WTC11 (cell line): ENCODE measurements around the gene CCDC17. TPM values are rescaled to one million over a fixed set of nuclear protein-coding genes. Genes with fewer than 3 reads are reported as not detected.

Experiments
- ATAC-seq: fragments of 200-7000 bp; cut with Tn5 transposase; 2 replicates; pipeline ENCODE4 v1.10.0; 2021; ENCODE audit warnings: mild to moderate bottlenecking, moderate library complexity
- CTCF ChIA-PET: fragments of 300-600 bp; sonication (Branson Sonifier 250); formaldehyde crosslinking; loops from one replicate; lab custom pipeline; 2021; ENCODE audit warnings: antibody characterized with exemption; lab: Charles Lee
- POLR2A ChIA-PET: fragments of 350-600 bp; sonication (Branson Sonifier 250); formaldehyde crosslinking; loops from one replicate; lab custom pipeline; 2021; ENCODE audit warnings: antibody characterized with exemption; lab: Charles Lee
- DNase-seq: peaks from one replicate; pipeline ENCODE4 v3.0.0; 2021; ENCODE audit warnings: low spot score
- H3K27ac Mint-ChIP-seq: 2 replicates; pipeline ENCODE4 v1.8.0; 2021; ENCODE audit warnings: mixed read lengths
- H3K27me3 Mint-ChIP-seq: 2 replicates; pipeline ENCODE4 v1.8.0; 2021; ENCODE audit warnings: low read depth, mild to moderate bottlenecking, moderate library complexity, mixed read lengths
- H3K36me3 Mint-ChIP-seq: 2 replicates; pipeline ENCODE4 v1.8.0; 2021; ENCODE audit warnings: mixed read lengths
- H3K4me1 Mint-ChIP-seq: 2 replicates; pipeline ENCODE4 v1.8.0; 2022; ENCODE audit warnings: mixed read lengths
- H3K4me3 Mint-ChIP-seq: 2 replicates; pipeline ENCODE4 v1.8.0; 2021; ENCODE audit warnings: mild to moderate bottlenecking, moderate library complexity, mixed read lengths
- H3K9me3 Mint-ChIP-seq: 2 replicates; pipeline ENCODE4 v1.8.0; 2021; ENCODE audit warnings: mixed read lengths
- E2F1 ChIP-seq: sonication (generic); formaldehyde crosslinking; IDR thresholded peaks from 2 replicates; pipeline ENCODE4 v1.8.0; 2022; ENCODE audit warnings: mild to moderate bottlenecking, missing genetic modification reagents
- E2F5 ChIP-seq: sonication (generic); formaldehyde crosslinking; IDR thresholded peaks from 2 replicates; pipeline ENCODE4 v1.8.1; 2022; ENCODE audit warnings: mild to moderate bottlenecking, moderate library complexity, missing genetic modification reagents
- FOXJ3 ChIP-seq: sonication (generic); formaldehyde crosslinking; IDR thresholded peaks from 2 replicates; pipeline ENCODE4 v1.9.0; 2021; ENCODE audit warnings: missing genetic modification reagents, mild to moderate bottlenecking, borderline replicate concordance
- FOXK1 ChIP-seq: sonication (generic); formaldehyde crosslinking; IDR thresholded peaks from 2 replicates; pipeline ENCODE4 v1.8.0; 2022; ENCODE audit warnings: mild to moderate bottlenecking, moderate library complexity, missing genetic modification reagents
- FOXP1 ChIP-seq: sonication (generic); formaldehyde crosslinking; IDR thresholded peaks from 2 replicates; pipeline ENCODE4 v1.8.0; 2022; ENCODE audit warnings: missing genetic modification reagents, mild to moderate bottlenecking, moderate library complexity, borderline replicate concordance
- GTF2I ChIP-seq: fragments of 250-450 bp; sonication (Bioruptor Pico); conservative IDR thresholded peaks from 2 replicates; pipeline ENCODE4 v1.4.0; 2021; ENCODE audit warnings: mild to moderate bottlenecking
- NFATC4 ChIP-seq: fragments of 250-450 bp; sonication (Bioruptor Pico); IDR thresholded peaks from 2 replicates; pipeline ENCODE4 v1.9.0; 2021; ENCODE audit warnings: mild to moderate bottlenecking
- NFE2L1 ChIP-seq: sonication (generic); formaldehyde crosslinking; IDR thresholded peaks from 2 replicates; pipeline ENCODE4 v1.8.1; 2023; ENCODE audit warnings: missing genetic modification reagents
- NR3C1 ChIP-seq: sonication (generic); formaldehyde crosslinking; conservative IDR thresholded peaks from 2 replicates; pipeline ENCODE4 v1.8.1; 2023; ENCODE audit warnings: low read depth, mild to moderate bottlenecking, missing genetic modification reagents
- PREB ChIP-seq: sonication (generic); formaldehyde crosslinking; IDR thresholded peaks from 2 replicates; pipeline ENCODE4 v1.8.1; 2022; ENCODE audit warnings: mild to moderate bottlenecking, missing genetic modification reagents, moderate library complexity, borderline replicate concordance
- PRRX2 ChIP-seq: fragments of 250-450 bp; sonication (Bioruptor Pico); IDR thresholded peaks from 2 replicates; pipeline ENCODE4 v1.8.0; 2021; ENCODE audit warnings: mild to moderate bottlenecking
- RORB ChIP-seq: fragments of 250-450 bp; sonication (Bioruptor Pico); IDR thresholded peaks from 2 replicates; pipeline ENCODE4 v1.9.0; 2021; ENCODE audit warnings: mild to moderate bottlenecking
- SOX15 ChIP-seq: fragments of 250-450 bp; sonication (Bioruptor Pico); IDR thresholded peaks from 2 replicates; pipeline ENCODE4 v1.9.0; 2021; ENCODE audit warnings: mild to moderate bottlenecking
- TCF7 ChIP-seq: sonication (generic); formaldehyde crosslinking; IDR thresholded peaks from 2 replicates; pipeline ENCODE4 v1.8.0; 2022; ENCODE audit warnings: mild to moderate bottlenecking, low read depth, missing genetic modification reagents, moderate library complexity
- ZNF121 ChIP-seq: sonication (generic); formaldehyde crosslinking; IDR thresholded peaks from 2 replicates; pipeline ENCODE4 v1.8.0; 2023; ENCODE audit warnings: missing genetic modification reagents
- ZNF219 ChIP-seq: sonication (generic); formaldehyde crosslinking; IDR thresholded peaks from 2 replicates; pipeline ENCODE4 v1.8.0; 2023; ENCODE audit warnings: missing genetic modification reagents, mild to moderate bottlenecking, borderline replicate concordance
- ZNF263 ChIP-seq: sonication (generic); formaldehyde crosslinking; IDR thresholded peaks from 2 replicates; pipeline ENCODE4 v1.8.1; 2022; ENCODE audit warnings: low read depth, mild to moderate bottlenecking, moderate library complexity, missing genetic modification reagents
- ZNF396 ChIP-seq: fragments of 250-450 bp; sonication (Bioruptor Pico); IDR thresholded peaks from 2 replicates; pipeline ENCODE4 v1.8.0; 2021; ENCODE audit warnings: mild to moderate bottlenecking, moderate library complexity, borderline replicate concordance
- total RNA-seq: library from RNA; stranded (reverse); gene quantifications from 3 replicates; pipeline ENCODE4 v1.2.3, GENCODE V29; 2021
- TF ChIP-seq, protein P1 (sequence below): sonication (generic); formaldehyde crosslinking; IDR thresholded peaks from 2 replicates; pipeline ENCODE4 v1.8.1; 2023; ENCODE audit warnings: mild to moderate bottlenecking, missing genetic modification reagents, moderate library complexity
- TF ChIP-seq, protein P2 (sequence below): sonication (generic); formaldehyde crosslinking; IDR thresholded peaks from 2 replicates; pipeline ENCODE4 v1.8.0; 2022; ENCODE audit warnings: mild to moderate bottlenecking, missing genetic modification reagents
- TF ChIP-seq, protein P3 (sequence below): fragments of 250-450 bp; sonication (Bioruptor Pico); IDR thresholded peaks from 2 replicates; pipeline ENCODE4 v1.9.0; 2021; ENCODE audit warnings: mild to moderate bottlenecking, borderline replicate concordance

CCDC17 gene
- total RNA-seq, 1 experiment from 2014 or later, result 3.5 TPM

- CTCF ChIA-PET, result no interaction called here
- DNase-seq (no peak), ATAC-seq (no peak)
- peaks cover 24% of the 10 kb centered on the region for H3K4me1 Mint-ChIP-seq
- no peaks in the 10 kb centered on the region for H3K9me3 Mint-ChIP-seq
- no peak for TF ChIP-seq FOXP1 (CRISPR knock-in tag)
- TF ChIP-seq RORB (CRISPR knock-in tag), result no peak
- TF ChIP-seq, protein P1, sequence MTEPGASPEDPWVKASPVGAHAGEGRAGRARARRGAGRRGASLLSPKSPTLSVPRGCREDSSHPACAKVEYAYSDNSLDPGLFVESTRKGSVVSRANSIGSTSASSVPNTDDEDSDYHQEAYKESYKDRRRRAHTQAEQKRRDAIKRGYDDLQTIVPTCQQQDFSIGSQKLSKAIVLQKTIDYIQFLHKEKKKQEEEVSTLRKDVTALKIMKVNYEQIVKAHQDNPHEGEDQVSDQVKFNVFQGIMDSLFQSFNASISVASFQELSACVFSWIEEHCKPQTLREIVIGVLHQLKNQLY (CRISPR knock-in tag), result no peak
- no peak for TF ChIP-seq TCF7 (CRISPR knock-in tag)
- TF ChIP-seq NR3C1 (CRISPR knock-in tag), result no peak
- no peak for TF ChIP-seq ZNF263
- no peak for TF ChIP-seq NFE2L1 (CRISPR knock-in tag)
- TF ChIP-seq E2F5, result no peak
- no peak for TF ChIP-seq FOXK1 (CRISPR knock-in tag)
- TF ChIP-seq ZNF219, result no peak
- H3K36me3 Mint-ChIP-seq, result peaks cover 61% of the 10 kb centered on the region
- no peak overlapping the region for H3K4me3 Mint-ChIP-seq
- no peaks in the 10 kb centered on the region for H3K27me3 Mint-ChIP-seq
- POLR2A ChIA-PET, result no interaction called here
- H3K27ac Mint-ChIP-seq, result no peak overlapping the region; the same call in 1 of the 2 replicates
These were observed 29.4 kb downstream of the CCDC17 start for GRCh38 chr1:45594412-45594811.

GRCh38 chr1:45589861-45590260, 34.0 kb downstream of the CCDC17 start:
- ATAC-seq (no peak), DNase-seq (no peak)
- no peaks in the 10 kb centered on the region for H3K9me3 Mint-ChIP-seq
- ChIA-PET CTCF (no interaction called here), POLR2A (interaction anchor here (0.7 kb wide), 1 partner anchor 90 kb away, joined by 6 read pairs; the partner anchor contains the start of gene CCDC163)
- TF ChIP-seq PREB (CRISPR knock-in tag) (no peak), SOX15 (CRISPR knock-in tag) (no peak), TCF7 (CRISPR knock-in tag) (no peak), GTF2I (CRISPR knock-in tag) (no peak)
- no peak overlapping the region for H3K27ac Mint-ChIP-seq
- H3K4me3 Mint-ChIP-seq, result no peak overlapping the region
- peaks cover 30% of the 10 kb centered on the region for H3K4me1 Mint-ChIP-seq
- peaks cover under 1% of the 10 kb centered on the region; the same call in 1 of the 2 replicates for H3K27me3 Mint-ChIP-seq
- H3K36me3 Mint-ChIP-seq, result peaks cover 66% of the 10 kb centered on the region

DNA sequence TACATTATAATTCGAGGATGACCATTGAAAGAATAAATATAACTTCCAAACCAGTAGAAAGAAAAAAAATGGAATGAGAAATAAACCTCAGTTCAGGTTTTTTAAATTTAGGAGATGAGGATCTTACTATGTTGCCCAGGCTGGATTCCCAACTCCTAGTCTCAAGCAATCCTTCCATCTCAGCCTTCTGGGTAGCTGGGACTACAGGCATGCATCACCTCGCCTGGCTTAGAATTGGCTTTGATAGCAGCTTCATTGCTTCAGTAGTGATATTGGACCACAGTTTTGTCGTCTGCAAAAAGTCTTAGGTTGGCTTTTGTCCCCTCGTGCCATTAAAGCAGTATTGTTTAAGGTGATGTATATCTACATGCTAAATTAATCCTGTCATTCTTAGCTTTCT, 37.1 kb downstream of the CCDC17 start:
- Mint-ChIP-seq H3K27ac (peak overlapping the region; percentile 53; the same call in 1 of the 2 replicates), H3K4me3 (peak overlapping the region; percentile 95), H3K36me3 (peaks cover 40% of the 10 kb centered on the region)
- POLR2A ChIA-PET, result no interaction called here
- DNase-seq, result no peak
- no peak for ATAC-seq
- TF ChIP-seq, protein P2, sequence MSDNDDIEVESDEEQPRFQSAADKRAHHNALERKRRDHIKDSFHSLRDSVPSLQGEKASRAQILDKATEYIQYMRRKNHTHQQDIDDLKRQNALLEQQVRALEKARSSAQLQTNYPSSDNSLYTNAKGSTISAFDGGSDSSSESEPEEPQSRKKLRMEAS (CRISPR knock-in tag), result no peak
- TF ChIP-seq ZNF121 (CRISPR knock-in tag), result peak; percentile 87; the same call in 1 of the 2 replicates
- TF ChIP-seq, all 79 proteins: peak for 1
- Mint-ChIP-seq H3K9me3 (no peaks in the 10 kb centered on the region), H3K4me1 (peaks cover 30% of the 10 kb centered on the region), H3K27me3 (peaks cover 2% of the 10 kb centered on the region; the same call in 1 of the 2 replicates)
- CTCF ChIA-PET, result no interaction called here

- DNase-seq (no peak), ATAC-seq (no peak)
- Mint-ChIP-seq H3K4me3 (peak overlapping the region; percentile 95), H3K9me3 (no peaks in the 10 kb centered on the region), H3K27ac (peak overlapping the region; percentile 98), H3K36me3 (peaks cover 32% of the 10 kb centered on the region), H3K4me1 (peaks cover 30% of the 10 kb centered on the region), H3K27me3 (peaks cover 2% of the 10 kb centered on the region; the same call in 1 of the 2 replicates)
- CTCF ChIA-PET, result no interaction called here
- POLR2A ChIA-PET, result interaction anchor here (0.6 to 1.2 kb wide), 5 partner anchors 34 to 1685 kb away, joined by 3 to 7 read pairs (median 3); partner anchors contain the start of gene PRDX1
- TF ChIP-seq NFATC4 (CRISPR knock-in tag) (no peak), GTF2I (CRISPR knock-in tag) (no peak), ZNF396 (CRISPR knock-in tag) (no peak), E2F1 (CRISPR knock-in tag) (no peak), FOXJ3 (CRISPR knock-in tag) (no peak), PRRX2 (CRISPR knock-in tag) (no peak), ZNF263 (no peak)
- TF ChIP-seq, protein P3, sequence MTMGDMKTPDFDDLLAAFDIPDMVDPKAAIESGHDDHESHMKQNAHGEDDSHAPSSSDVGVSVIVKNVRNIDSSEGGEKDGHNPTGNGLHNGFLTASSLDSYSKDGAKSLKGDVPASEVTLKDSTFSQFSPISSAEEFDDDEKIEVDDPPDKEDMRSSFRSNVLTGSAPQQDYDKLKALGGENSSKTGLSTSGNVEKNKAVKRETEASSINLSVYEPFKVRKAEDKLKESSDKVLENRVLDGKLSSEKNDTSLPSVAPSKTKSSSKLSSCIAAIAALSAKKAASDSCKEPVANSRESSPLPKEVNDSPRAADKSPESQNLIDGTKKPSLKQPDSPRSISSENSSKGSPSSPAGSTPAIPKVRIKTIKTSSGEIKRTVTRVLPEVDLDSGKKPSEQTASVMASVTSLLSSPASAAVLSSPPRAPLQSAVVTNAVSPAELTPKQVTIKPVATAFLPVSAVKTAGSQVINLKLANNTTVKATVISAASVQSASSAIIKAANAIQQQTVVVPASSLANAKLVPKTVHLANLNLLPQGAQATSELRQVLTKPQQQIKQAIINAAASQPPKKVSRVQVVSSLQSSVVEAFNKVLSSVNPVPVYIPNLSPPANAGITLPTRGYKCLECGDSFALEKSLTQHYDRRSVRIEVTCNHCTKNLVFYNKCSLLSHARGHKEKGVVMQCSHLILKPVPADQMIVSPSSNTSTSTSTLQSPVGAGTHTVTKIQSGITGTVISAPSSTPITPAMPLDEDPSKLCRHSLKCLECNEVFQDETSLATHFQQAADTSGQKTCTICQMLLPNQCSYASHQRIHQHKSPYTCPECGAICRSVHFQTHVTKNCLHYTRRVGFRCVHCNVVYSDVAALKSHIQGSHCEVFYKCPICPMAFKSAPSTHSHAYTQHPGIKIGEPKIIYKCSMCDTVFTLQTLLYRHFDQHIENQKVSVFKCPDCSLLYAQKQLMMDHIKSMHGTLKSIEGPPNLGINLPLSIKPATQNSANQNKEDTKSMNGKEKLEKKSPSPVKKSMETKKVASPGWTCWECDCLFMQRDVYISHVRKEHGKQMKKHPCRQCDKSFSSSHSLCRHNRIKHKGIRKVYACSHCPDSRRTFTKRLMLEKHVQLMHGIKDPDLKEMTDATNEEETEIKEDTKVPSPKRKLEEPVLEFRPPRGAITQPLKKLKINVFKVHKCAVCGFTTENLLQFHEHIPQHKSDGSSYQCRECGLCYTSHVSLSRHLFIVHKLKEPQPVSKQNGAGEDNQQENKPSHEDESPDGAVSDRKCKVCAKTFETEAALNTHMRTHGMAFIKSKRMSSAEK (CRISPR knock-in tag), result no peak
These were observed 38.3 kb downstream of the CCDC17 start for GRCh38 chr1:45585496-45586075.
